ENCODE data around the gene PKM. TPM values are rescaled to one million over a fixed set of nuclear protein-coding genes. Genes with fewer than 3 reads are reported as not detected.
A peak's percentile ranks its signal among the peaks of the same experiment; 100 is the strongest.

PKM gene
- total RNA-seq, 1 donor from 2014 or later, result 1,163 TPM

DNA sequence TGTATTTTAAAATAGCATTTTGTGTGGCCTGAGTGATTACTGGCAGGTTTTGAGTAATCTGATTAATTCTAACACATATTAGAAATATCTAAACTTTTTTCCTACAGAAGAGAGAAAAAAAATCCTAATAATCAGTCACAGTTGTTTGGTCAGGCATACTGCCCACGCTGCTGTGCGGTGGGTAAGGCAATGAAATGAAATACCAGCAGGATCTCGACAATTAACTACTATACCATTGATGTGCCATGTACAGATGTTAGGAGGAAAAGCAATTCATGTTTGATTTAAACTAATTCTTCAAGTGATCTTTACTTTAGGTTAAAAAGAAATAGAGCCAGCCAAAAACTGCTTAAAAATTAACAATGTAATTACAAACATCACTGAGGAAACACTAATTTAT is 38.6 kb downstream of the PKM start:
- no peak for DNase-seq (ENCODE audit: low spot score)

DNA sequence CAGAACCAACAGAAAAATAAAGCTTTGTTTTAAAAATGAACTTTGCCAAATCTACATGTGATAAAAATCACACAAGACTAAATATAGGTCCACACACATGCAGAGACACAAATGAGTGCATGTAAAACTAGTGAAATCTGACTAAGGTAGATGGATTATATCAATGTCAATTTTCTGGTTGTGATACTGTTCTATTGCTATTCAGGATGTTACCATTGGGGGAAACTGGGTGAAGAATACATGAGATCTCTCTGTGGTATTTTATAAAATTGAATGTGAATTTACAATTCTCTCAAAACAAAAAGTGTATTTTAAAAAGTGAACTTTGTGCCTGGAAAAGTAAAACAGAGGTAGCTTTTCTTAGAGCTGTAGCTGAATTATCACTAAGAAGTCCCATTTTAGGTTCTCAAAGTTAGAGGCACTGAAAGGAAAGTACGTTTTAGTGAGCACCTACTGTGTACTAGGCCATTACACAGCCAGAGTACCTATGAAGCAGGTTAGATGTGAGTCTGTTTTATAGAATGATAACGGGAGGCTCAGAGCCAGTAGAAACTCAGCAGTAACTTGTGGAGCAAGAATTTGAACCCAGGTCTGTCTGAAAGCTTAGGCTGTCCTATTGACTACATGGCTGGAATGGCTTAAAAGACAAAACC is 41.6 kb downstream of the PKM start:
- Histone ChIP-seq H4K20me1 (ENCODE audit: low read depth) (no peaks in the 10 kb centered on the region), H3K4me3 (no peak overlapping the region), H3K27me3 (peaks cover 73% of the 10 kb centered on the region), H3K4me2 (no peak overlapping the region), H3K9ac (no peak overlapping the region), H3F3A (ENCODE audit: low read depth) (no peaks in the 10 kb centered on the region), H3K79me2 (ENCODE audit: low read depth) (no peaks in the 10 kb centered on the region), H3K36me3 (no peaks in the 10 kb centered on the region), H2AFZ (replicated peaks) (no peak overlapping the region), H3K9me3 (ENCODE audit: low read depth) (no peaks in the 10 kb centered on the region), H3K27ac (no peak overlapping the region), H3K4me1 (no peaks in the 10 kb centered on the region)
- Mint-ChIP-seq H3K27ac (no peak overlapping the region), H3K36me3 (no peaks in the 10 kb centered on the region), H3K4me1 (peaks cover 6% of the 10 kb centered on the region), H3K27me3 (ENCODE audit: insufficient read depth, low read depth) (peaks cover 8% of the 10 kb centered on the region), H3K9me3 (no peaks in the 10 kb centered on the region), H3K4me3 (no peak overlapping the region)
- TF ChIP-seq, protein P1, sequence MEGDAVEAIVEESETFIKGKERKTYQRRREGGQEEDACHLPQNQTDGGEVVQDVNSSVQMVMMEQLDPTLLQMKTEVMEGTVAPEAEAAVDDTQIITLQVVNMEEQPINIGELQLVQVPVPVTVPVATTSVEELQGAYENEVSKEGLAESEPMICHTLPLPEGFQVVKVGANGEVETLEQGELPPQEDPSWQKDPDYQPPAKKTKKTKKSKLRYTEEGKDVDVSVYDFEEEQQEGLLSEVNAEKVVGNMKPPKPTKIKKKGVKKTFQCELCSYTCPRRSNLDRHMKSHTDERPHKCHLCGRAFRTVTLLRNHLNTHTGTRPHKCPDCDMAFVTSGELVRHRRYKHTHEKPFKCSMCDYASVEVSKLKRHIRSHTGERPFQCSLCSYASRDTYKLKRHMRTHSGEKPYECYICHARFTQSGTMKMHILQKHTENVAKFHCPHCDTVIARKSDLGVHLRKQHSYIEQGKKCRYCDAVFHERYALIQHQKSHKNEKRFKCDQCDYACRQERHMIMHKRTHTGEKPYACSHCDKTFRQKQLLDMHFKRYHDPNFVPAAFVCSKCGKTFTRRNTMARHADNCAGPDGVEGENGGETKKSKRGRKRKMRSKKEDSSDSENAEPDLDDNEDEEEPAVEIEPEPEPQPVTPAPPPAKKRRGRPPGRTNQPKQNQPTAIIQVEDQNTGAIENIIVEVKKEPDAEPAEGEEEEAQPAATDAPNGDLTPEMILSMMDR (IDR thresholded peaks at IDR 0.05), result no peak
- TF ChIP-seq EZH2phosphoT487 (IDR thresholded peaks at IDR 0.05) (no peak), EZH2 (IDR thresholded peaks at IDR 0.05) (no peak)
- DNase-seq (ENCODE audit: low spot score), result no peak

More for the DNA sequence above, 38.6 kb downstream of the PKM start:
- Mint-ChIP-seq H3K27ac (no peak overlapping the region), H3K4me3 (no peak overlapping the region), H3K27me3 (ENCODE audit: insufficient read depth, low read depth) (peaks cover 17% of the 10 kb centered on the region), H3K4me1 (peaks cover 3% of the 10 kb centered on the region), H3K9me3 (no peaks in the 10 kb centered on the region), H3K36me3 (no peaks in the 10 kb centered on the region)
- Histone ChIP-seq H3K79me2 (ENCODE audit: low read depth) (no peaks in the 10 kb centered on the region), H3F3A (ENCODE audit: low read depth) (peaks cover 14% of the 10 kb centered on the region), H3K36me3 (no peaks in the 10 kb centered on the region), H3K4me2 (no peak overlapping the region), H3K27me3 (peaks cover 73% of the 10 kb centered on the region), H3K9me3 (ENCODE audit: low read depth) (no peaks in the 10 kb centered on the region), H3K27ac (no peak overlapping the region), H2AFZ (replicated peaks) (no peak overlapping the region), H3K9ac (no peak overlapping the region), H3K4me1 (peaks cover 8% of the 10 kb centered on the region), H3K4me3 (no peak overlapping the region), H4K20me1 (ENCODE audit: low read depth) (peaks cover 16% of the 10 kb centered on the region)
- TF ChIP-seq, protein P1 (IDR thresholded peaks at IDR 0.05), result no peak
- no peak for TF ChIP-seq EZH2phosphoT487 (IDR thresholded peaks at IDR 0.05)
- no peak for TF ChIP-seq EZH2 (IDR thresholded peaks at IDR 0.05)

DNA sequence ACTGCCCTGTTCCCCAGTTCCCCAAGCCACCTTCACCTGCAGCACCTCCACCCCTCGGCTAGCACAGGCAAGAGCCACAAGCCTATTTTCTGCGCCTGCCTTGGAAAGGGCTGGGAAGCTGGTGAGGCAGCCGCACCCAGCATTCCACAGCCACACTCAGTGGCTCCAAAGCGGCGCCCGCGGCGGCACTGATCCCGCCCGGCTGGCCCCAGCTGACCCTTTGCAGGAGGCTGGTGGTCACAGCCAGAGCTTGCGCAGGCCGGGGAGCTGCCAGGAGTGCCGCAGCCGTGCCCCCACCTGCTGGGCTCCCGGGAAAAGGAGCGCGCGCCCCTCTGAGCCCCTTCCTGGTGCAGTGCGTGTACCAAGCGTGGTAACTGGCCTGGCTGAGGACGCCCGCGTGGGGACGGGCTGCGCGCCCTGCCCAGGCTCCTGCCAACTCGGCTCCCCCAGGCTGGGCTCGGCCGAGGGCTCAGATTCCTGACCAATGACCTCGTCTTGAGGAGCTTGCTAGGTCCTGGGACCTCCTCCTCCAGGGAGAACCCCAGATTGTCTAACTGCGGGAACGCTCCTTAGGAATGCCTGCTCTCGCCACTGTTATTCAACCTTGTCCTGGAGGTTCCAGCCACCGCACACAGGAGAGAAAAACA is 46.7 kb downstream of the PKM start:
- no peaks in the 10 kb centered on the region for H3K36me3 Mint-ChIP-seq
- Histone ChIP-seq H2AFZ (replicated peaks) (peak overlapping the region; percentile 76), H3F3A (ENCODE audit: low read depth) (peaks cover 7% of the 10 kb centered on the region), H3K36me3 (no peaks in the 10 kb centered on the region), H3K9ac (no peak overlapping the region), H4K20me1 (ENCODE audit: low read depth) (no peaks in the 10 kb centered on the region), H3K4me1 (peaks cover 16% of the 10 kb centered on the region), H3K79me2 (ENCODE audit: low read depth) (no peaks in the 10 kb centered on the region), H3K4me2 (peak overlapping the region; percentile 92), H3K9me3 (ENCODE audit: low read depth) (no peaks in the 10 kb centered on the region), H3K4me3 (peak overlapping the region; percentile 52), H3K27me3 (peaks cover 61% of the 10 kb centered on the region), H3K27ac (no peak overlapping the region)
- peaks cover 10% of the 10 kb centered on the region for H3K27me3 Mint-ChIP-seq (ENCODE audit: insufficient read depth, low read depth)
- peak; percentile 77 for DNase-seq (ENCODE audit: low spot score)
- no peaks in the 10 kb centered on the region for H3K9me3 Mint-ChIP-seq
- TF ChIP-seq EZH2phosphoT487 (IDR thresholded peaks at IDR 0.05), result no peak
- TF ChIP-seq, protein P1 (IDR thresholded peaks at IDR 0.05), result no peak
- no peak for TF ChIP-seq EZH2 (IDR thresholded peaks at IDR 0.05)
- peak overlapping the region; percentile 11 for H3K4me3 Mint-ChIP-seq
- H3K27ac Mint-ChIP-seq, result no peak overlapping the region
- H3K4me1 Mint-ChIP-seq, result peaks cover 28% of the 10 kb centered on the region
